PC-9 (cell line): ENCODE measurements around the gene GABRR3. TPM values are rescaled to one million over a fixed set of nuclear protein-coding genes. Genes with fewer than 3 reads are reported as not detected.
A peak's percentile ranks its signal among the peaks of the same experiment; 100 is the strongest.

ENCODE experiments used
- BruUV-seq: library from RNA; stranded (reverse); fragments of 400-500 nt; replicated peaks from 2 replicates; lab custom pipeline; 2021; lab: Mats Ljungman, UMichigan
- CTCF ChIA-PET: fragments of 300-600 bp; sonication (Branson Sonifier 250); formaldehyde crosslinking; loops from one replicate; lab custom pipeline; 2022; ENCODE audit warnings: antibody characterized with exemption; lab: Charles Lee
- POLR2A ChIA-PET: fragments of 300-600 bp; sonication (Branson Sonifier 250); formaldehyde crosslinking; loops from one replicate; lab custom pipeline; 2022; ENCODE audit warnings: antibody characterized with exemption; ENCODE audit not compliant: unreplicated experiment; lab: Charles Lee
- DNase-seq, 2 experiments: peaks; one replicate each; pipeline versions ENCODE4 v3.0.0 to v3.0.0-alpha.2; 2015 to 2022; ENCODE audit warnings: mixed read lengths in 1 of 2
- H2AFZ ChIP-seq: fragments of 200-600 bp; sonication (generic); 2 replicates; pipeline ENCODE4 v1.8.1; 2017; ENCODE audit warnings: antibody characterized with exemption
- H3F3A ChIP-seq: fragments of 200-600 bp; sonication (generic); 2 replicates; pipeline ENCODE4 v1.8.1; 2017; ENCODE audit warnings: antibody characterized with exemption, mild to moderate bottlenecking, low read depth; ENCODE audit not compliant: insufficient read depth
- H3K27ac ChIP-seq: fragments of 200-600 bp; sonication (generic); 2 replicates; pipeline ENCODE4 v1.6.1; 2016; ENCODE audit warnings: mixed run types
- H3K27me3 ChIP-seq: fragments of 200-600 bp; sonication (generic); 2 replicates; pipeline ENCODE4 v1.6.1; 2016; ENCODE audit warnings: low read depth, mixed run types; ENCODE audit not compliant: insufficient read depth
- H3K36me3 ChIP-seq: fragments of 200-600 bp; sonication (generic); 2 replicates; pipeline ENCODE4 v1.6.1; 2016; ENCODE audit warnings: low read depth, mixed run types
- H3K4me1 ChIP-seq: fragments of 200-600 bp; sonication (generic); replicated peaks from 2 replicates; pipeline ENCODE4 v1.6.1; 2016; ENCODE audit warnings: mixed run types; ENCODE audit not compliant: insufficient read depth
- H3K4me2 ChIP-seq: fragments of 200-600 bp; sonication (generic); 2 replicates; pipeline ENCODE4 v1.6.1; 2017; ENCODE audit warnings: mixed run types
- H3K4me3 ChIP-seq: fragments of 200-600 bp; sonication (generic); 2 replicates; pipeline ENCODE4 v1.6.1; 2016; ENCODE audit warnings: mixed run types
- H3K79me2 ChIP-seq: fragments of 200-600 bp; sonication (generic); 2 replicates; pipeline ENCODE4 v1.6.1; 2017; ENCODE audit warnings: low read depth, mixed run types
- H3K9me2 ChIP-seq: fragments of 200-600 bp; sonication (generic); 2 replicates; pipeline ENCODE4 v1.8.1; 2017; ENCODE audit warnings: mild to moderate bottlenecking; ENCODE audit not compliant: insufficient read depth
- H3K9me3 ChIP-seq: fragments of 200-600 bp; sonication (generic); 2 replicates; pipeline ENCODE4 v1.8.1; 2016; ENCODE audit warnings: low read depth; ENCODE audit not compliant: insufficient read depth
- H4K20me1 ChIP-seq: fragments of 200-600 bp; sonication (generic); 2 replicates; pipeline ENCODE4 v1.8.1; 2017; ENCODE audit not compliant: insufficient read depth
- EZH2 ChIP-seq: fragments of 200-600 bp; sonication (generic); IDR thresholded peaks from 2 replicates; pipeline ENCODE4 v1.8.0; 2017; ENCODE audit warnings: antibody characterized with exemption, low read depth
- intact Hi-C: fragments of 100-400 bp; cut with micrococcal nuclease; formaldehyde crosslinking; loops from one replicate; pipeline ENCODE4 v1.10.0; 2022; ENCODE audit not compliant: unreplicated experiment
- total RNA-seq: library from RNA; stranded (reverse); gene quantifications from 2 replicates; pipeline ENCODE4 v1.2.3, GENCODE V29; 2021
- TF ChIP-seq, protein P1 (sequence below): fragments of 200-600 bp; sonication (generic); conservative IDR thresholded peaks from 2 replicates; pipeline ENCODE4 v1.6.1; 2017; ENCODE audit warnings: mixed run types, antibody characterized with exemption, mild to moderate bottlenecking, moderate library complexity

GABRR3 gene
- total RNA-seq, 1 experiment from 2014 or later = not detected

DNA sequence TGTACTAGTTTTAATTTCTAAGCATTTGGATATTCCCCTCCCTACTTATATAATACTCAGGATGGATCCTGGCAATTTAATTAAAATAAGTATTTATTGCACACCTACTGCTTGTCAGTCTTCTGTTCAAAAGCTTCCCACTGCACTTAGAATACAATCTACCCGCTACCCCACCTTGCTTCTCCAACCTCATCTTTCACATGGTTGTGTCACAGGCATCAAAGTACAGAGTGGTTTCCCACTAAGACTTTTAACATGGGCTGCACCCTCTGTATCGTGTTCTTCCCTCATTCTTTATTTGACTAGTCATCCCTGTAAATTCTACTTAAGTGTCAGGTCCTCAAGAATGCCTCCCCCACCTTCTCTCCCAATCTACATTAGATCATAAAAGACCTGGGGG is 97.9 kb downstream of the GABRR3 start:
- no peaks in the 10 kb centered on the region for H3K9me2 ChIP-seq
- H3K4me2 ChIP-seq = no peak overlapping the region
- no peak overlapping the region for H3K27ac ChIP-seq
- H3K4me1 ChIP-seq = no peaks in the 10 kb centered on the region
- peaks cover 10% of the 10 kb centered on the region; the same call in 1 of the 2 replicates for H3K36me3 ChIP-seq
- H3K9me3 ChIP-seq = no peaks in the 10 kb centered on the region
- ChIA-PET POLR2A (no interaction called here), CTCF (no interaction called here)
- TF ChIP-seq EZH2 = no peak
- TF ChIP-seq, protein P1, sequence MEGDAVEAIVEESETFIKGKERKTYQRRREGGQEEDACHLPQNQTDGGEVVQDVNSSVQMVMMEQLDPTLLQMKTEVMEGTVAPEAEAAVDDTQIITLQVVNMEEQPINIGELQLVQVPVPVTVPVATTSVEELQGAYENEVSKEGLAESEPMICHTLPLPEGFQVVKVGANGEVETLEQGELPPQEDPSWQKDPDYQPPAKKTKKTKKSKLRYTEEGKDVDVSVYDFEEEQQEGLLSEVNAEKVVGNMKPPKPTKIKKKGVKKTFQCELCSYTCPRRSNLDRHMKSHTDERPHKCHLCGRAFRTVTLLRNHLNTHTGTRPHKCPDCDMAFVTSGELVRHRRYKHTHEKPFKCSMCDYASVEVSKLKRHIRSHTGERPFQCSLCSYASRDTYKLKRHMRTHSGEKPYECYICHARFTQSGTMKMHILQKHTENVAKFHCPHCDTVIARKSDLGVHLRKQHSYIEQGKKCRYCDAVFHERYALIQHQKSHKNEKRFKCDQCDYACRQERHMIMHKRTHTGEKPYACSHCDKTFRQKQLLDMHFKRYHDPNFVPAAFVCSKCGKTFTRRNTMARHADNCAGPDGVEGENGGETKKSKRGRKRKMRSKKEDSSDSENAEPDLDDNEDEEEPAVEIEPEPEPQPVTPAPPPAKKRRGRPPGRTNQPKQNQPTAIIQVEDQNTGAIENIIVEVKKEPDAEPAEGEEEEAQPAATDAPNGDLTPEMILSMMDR = no peak
- BruUV-seq = no TSS peak
- no peaks in the 10 kb centered on the region for H4K20me1 ChIP-seq
- intact Hi-C loops = no loop called here
- H3K4me3 ChIP-seq = no peak overlapping the region
- no peak for DNase-seq
- no peak overlapping the region for H2AFZ ChIP-seq
- H3F3A ChIP-seq = no peaks in the 10 kb centered on the region
- no peaks in the 10 kb centered on the region for H3K27me3 ChIP-seq
- no peaks in the 10 kb centered on the region for H3K79me2 ChIP-seq

GRCh38 chr3:97935842-97936241 is 99.3 kb downstream of the GABRR3 start:
- intact Hi-C loops = no loop called here
- peak in 1 of 2 experiments; percentile 46 for DNase-seq
- H3K79me2 ChIP-seq = no peaks in the 10 kb centered on the region
- H2AFZ ChIP-seq = no peak overlapping the region
- TF ChIP-seq, protein P1 = no peak
- no peak for TF ChIP-seq EZH2
- no peaks in the 10 kb centered on the region for H3K9me2 ChIP-seq
- H3K27ac ChIP-seq = no peak overlapping the region
- POLR2A ChIA-PET = no interaction called here
- H3K4me3 ChIP-seq = no peak overlapping the region
- CTCF ChIA-PET = interaction anchor here (0.5 kb wide), 1 partner anchor 90 kb away, joined by 3 read pairs; no protein-coding TSS in a partner anchor
- BruUV-seq = no TSS peak
- peaks cover 10% of the 10 kb centered on the region; the same call in 1 of the 2 replicates for H3K36me3 ChIP-seq
- H3K4me2 ChIP-seq = no peak overlapping the region
- no peaks in the 10 kb centered on the region for H3K9me3 ChIP-seq
- H4K20me1 ChIP-seq = no peaks in the 10 kb centered on the region
- no peaks in the 10 kb centered on the region for H3K4me1 ChIP-seq
- no peaks in the 10 kb centered on the region for H3F3A ChIP-seq
- no peaks in the 10 kb centered on the region for H3K27me3 ChIP-seq

Other genes starting within 250 kb of the GABRR3 start
- gene CRYBG3, start 213.3 kb downstream of the GABRR3 start, total RNA-seq = 15.5 and 17.2 TPM in 2 replicates
- gene RIOX2, start 62.9 kb downstream of the GABRR3 start, total RNA-seq = 28.3 and 33.1 TPM in 2 replicates
- gene OR5AC2, start 51.9 kb upstream of the GABRR3 start, total RNA-seq = not detected in 2 replicates
- gene OR5H1, start 95.4 kb upstream of the GABRR3 start, total RNA-seq = not detected in 2 replicates
- not detected in 2 replicates for gene OR5H14, start 112.2 kb upstream of the GABRR3 start, total RNA-seq
- not detected in 2 replicates for gene OR5H15, start 131.4 kb upstream of the GABRR3 start, total RNA-seq
- not detected in 2 replicates for gene OR5H6, start 228.9 kb upstream of the GABRR3 start, total RNA-seq
- not detected in 2 replicates for gene OR5H2, start 247.2 kb upstream of the GABRR3 start, total RNA-seq